GM20431 (cell line): ENCODE results near the gene ILF3.
"Not testable (repeated sequence)": the region's sequence is repeated elsewhere in the genome, so short reads cannot be mapped to it uniquely, and the experiment has no call there.

Experiments
- in situ Hi-C: fragments of 300-500 bp; cut with MseI, MboI; formaldehyde crosslinking; loops from one replicate; pipeline ENCODE4 v1.15.0; 2020; ENCODE audit warnings: low sequenced_read_pairs; ENCODE audit not compliant: unreplicated experiment

The ILF3 gene

DNA sequence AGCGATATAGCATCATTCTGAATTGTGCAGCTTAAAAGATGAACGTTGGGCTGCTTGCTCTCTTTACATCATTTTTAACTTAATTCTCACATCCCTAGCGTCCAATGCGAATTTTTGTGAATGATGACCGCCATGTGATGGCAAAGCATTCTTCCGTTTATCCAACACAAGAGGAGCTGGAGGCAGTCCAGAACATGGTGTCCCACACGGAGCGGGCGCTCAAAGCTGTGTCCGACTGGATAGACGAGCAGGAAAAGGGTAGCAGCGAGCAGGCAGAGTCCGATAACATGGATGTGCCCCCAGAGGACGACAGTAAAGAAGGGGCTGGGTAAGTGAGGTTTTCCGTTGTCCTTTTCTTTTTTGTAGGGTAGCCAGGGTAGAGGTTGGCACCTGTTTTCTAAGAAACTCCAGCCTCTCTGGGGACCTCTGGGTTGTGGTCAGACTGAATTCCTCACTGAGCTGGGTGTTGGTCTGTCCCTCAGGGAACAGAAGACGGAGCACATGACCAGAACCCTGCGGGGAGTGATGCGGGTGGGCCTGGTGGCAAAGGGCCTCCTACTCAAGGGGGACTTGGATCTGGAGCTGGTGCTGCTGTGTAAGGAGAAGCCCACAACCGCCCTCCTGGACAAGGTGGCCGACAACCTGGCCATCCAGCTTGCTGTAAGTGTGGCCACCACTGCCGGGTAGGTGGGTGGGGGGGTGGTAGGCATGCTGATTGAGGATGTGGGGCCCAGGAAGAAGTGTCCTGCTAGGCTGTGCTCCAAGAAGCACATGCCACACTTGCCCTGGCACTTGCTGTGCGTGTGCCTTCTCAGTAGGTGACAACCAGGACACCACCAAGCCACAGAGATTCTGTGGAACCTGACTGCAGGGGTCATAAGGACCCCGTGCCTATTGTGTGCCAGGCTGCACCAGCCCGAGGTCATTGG lies 17.0 kb downstream of the ILF3 start:
- in situ Hi-C loops: no loop called here

DNA sequence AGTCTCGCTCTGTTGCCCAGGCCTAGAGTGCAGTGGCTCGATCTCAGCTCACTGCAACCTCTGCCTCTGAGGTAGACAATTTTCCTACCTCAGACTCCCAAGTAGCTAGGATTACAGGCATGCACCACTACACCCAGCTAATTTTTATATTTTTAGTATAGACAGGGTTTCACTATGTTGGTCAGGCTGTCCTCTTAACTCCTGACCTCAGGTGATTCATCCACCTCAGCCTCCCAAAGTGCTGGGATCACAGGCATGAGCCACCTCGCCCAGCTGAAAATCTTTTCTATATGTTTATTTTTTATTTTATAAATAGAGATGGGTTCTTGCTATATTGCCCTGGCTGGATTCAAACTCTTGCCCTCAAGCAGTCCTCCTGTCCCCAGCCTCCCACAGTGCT lies 17.8 kb downstream of the ILF3 start:
- in situ Hi-C loops: not testable (repeated sequence)

DNA sequence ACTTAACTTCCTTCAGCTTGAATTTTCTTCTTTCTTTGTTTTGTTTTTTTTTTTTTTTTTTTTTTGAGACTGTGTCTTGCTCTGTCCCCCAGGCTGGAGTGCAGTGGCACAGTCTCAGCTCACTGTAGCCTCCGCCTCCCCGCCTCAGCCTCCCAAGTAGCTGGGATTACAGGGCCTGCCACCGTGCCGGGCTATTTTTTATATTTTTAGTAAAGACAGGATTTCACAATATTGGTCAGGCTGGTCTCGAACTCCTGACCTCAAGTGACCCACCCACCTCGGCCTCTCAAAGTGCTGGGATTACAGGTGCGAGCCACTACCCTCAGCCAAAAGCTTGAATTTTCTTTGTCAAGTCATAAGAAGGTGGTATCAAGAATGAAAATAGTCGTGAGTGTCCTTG lies 21.1 kb downstream of the ILF3 start:
- in situ Hi-C loops: not testable (repeated sequence)

DNA sequence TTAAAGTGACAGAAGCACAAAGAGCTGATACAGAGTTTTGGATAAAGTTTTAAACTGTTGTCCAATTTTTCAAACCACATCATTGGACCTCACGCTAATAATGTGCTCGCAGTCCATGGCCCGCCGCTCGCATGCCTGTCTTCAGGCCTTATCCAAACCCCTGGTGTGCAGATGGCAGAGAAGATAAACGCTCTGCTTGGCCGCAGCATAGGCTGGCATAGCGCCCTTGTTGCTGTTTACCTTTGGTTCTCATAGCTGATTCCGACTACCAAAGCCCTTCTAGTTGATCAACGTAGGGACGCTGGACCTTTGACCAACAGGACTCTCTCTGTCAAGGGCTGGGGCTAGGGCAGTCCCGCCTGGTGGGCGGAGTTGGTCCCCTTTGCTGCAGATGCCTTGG lies 23.6 kb downstream of the ILF3 start:
- in situ Hi-C loops: no loop called here

DNA sequence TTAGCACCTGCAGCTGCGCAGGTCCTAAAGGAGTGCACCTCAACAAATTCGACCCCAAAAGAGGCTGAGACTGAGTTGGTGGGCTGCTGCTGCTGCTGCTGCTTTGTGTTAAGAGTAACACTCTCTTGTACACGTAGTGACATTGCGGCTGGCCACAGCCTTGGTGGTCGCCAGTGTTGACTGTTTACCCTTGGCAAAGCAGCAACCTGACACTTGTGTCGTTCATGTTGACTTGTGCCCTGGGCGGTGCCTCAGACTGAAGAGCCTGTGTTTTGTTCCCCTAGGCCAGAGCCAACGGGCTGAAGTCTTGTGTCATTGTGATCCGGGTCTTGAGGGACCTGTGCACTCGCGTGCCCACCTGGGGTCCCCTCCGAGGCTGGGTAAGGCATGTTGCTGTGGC lies 24.7 kb downstream of the ILF3 start:
- in situ Hi-C loops: no loop called here

DNA sequence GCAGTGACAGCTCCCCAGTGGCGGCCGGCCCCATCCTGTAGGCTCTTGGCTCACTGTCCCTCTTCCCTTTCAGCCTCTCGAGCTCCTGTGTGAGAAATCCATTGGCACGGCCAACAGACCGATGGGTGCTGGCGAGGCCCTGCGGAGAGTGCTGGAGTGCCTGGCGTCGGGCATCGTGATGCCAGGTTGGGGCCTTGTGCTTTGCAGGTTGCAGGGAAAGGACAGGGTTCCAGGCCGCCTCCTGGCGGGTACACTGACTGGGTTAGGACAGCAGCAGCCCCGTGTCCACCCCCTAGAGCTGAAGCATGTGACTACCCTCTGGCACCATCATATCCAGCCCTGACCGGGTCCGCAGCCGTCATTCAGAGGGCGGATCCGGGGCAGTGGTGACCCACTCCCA lies 25.6 kb downstream of the ILF3 start:
- in situ Hi-C loops: no loop called here

DNA sequence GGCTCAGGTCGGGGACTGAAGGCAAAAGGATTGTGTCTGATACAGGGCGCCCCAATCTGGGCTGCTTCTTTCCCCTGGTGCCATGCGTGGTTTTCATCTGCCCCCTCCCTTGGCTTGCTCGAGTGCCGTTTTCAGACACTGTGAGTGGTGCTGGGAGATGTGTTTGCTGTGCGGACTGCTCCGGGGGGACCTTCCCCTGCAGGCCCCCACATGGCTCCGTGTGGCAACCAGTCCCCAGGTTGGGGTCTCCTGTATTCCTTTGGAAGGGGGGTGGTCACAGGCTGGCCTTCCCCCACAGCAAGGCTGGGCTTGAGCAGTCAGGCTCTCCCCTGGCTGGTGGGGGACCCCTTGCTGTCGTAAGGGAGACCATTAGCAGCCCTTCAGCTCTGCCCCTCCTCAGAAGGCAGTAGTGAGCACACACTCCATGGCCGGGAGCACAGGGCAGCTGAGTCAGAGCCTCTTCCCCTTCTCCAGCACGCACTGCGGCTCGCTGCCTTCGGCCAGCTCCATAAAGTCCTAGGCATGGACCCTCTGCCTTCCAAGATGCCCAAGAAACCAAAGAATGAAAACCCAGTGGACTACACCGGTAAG lies 26.5 kb downstream of the ILF3 start:
- in situ Hi-C loops: no loop called here

DNA sequence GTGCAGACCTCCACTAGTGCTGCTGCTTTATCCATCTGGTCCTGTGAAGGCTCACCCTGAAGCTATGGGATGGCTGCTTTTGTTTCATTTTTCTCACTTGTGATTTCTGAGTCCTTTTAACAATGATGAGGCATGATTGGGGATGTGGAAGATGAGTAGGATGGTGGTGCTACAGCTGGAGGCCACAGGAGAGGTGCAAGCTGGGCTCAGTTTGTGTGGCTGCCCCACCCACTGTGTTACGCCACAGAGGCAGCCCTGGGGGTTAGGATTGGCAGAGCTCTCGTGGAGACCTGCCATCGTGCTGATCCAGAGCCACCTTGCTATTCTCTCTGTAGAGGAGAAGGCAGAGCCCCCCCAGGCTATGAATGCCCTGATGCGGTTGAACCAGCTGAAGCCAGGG lies 27.5 kb downstream of the ILF3 start:
- in situ Hi-C loops: no loop called here

DNA sequence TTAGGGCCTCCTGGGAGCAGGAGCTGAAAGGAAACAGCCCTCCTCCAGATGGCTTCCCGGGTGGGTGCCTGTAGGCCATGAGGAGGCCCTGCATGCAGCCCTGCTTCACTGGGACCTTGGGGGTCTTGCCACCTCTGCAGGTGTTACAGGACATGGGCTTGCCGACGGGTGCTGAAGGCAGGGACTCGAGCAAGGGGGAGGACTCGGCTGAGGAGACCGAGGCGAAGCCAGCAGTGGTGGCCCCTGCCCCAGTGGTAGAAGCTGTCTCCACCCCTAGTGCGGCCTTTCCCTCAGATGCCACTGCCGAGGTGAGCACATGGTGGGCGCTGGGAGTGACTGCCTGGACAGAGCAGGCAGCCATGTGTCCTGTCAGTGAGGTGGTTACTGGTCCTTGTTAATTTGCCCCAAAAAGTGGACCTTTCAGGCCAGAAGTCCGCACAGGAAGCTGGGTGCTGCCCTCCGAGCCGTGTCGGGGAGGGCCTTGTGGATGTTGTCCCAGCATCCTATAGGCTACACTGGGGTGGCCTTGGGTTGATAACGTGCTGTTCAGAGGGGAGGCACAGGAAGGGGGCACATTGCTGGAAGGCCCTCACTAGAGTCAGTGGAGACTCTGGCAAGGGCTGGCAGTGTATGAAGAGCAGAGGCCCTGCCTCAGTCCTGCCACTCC lies 28.4 kb downstream of the ILF3 start:
- in situ Hi-C loops: no loop called here

DNA sequence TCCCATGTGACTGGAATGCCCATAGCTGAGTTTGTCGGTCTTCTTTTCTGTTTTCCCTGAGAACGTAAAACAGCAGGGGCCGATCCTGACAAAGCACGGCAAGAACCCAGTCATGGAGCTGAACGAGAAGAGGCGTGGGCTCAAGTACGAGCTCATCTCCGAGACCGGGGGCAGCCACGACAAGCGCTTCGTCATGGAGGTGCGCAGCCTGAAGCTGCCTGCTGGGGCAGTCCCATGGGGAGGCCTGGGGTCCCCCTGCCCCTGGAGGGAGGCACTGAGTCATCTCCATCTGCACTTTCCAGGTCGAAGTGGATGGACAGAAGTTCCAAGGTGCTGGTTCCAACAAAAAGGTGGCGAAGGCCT lies 28.9 kb downstream of the ILF3 start:
- in situ Hi-C loops: no loop called here

DNA sequence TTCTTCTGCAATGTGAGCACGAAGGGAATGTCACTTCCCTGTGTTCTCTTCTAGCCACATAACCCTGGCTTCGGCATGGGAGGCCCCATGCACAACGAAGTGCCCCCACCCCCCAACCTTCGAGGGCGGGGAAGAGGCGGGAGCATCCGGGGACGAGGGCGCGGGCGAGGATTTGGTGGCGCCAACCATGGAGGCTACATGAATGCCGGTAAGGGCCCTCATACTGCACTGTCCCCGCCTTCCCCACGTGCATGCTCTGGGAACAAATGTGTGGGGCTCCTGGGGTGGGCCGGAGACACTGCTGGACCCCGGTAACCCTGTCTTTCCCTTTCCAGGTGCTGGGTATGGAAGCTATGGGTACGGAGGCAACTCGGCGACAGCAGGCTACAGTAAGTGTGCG lies 29.4 kb downstream of the ILF3 start:
- in situ Hi-C loops: no loop called here

DNA sequence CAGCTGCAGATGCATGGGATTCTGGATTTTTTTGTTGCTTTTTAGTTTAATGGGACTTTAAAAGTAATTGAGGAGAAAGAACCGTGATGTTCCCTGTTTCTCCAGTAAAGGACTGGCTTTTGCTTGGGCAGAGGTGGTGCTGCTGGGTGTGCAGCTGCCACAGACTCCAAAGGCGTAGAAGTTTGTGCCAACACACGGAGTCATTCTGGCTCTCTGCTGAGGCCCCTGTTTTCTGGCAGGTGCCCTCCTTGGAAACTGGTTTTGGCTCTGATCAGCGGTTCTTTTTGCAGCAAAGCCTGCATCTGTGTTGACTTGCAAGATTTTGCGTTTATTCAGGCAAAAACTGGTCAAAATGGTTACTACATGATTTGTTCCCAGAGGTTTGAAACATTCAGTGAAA lies 31.1 kb downstream of the ILF3 start:
- in situ Hi-C loops: no loop called here

DNA sequence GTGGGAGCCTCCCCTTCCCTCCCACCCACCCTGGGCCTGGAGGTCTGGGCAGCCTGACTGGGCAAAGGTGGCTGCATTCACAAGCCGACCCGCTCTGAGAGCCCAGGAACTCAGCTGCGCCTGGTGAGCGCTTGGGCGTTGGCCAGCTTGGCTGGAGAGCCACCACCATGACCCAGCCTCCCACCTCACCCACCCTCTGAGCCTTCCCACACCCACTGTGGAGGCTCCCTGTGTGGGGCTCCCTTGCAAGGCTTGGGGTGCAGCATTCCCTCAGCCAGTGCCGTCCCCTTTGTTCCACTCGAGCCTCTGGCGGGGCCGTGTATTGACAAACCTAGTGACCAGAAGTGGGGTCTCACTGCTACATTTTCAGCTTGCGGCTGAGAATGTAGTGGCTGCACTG lies 32.0 kb downstream of the ILF3 start:
- in situ Hi-C loops: no loop called here

DNA sequence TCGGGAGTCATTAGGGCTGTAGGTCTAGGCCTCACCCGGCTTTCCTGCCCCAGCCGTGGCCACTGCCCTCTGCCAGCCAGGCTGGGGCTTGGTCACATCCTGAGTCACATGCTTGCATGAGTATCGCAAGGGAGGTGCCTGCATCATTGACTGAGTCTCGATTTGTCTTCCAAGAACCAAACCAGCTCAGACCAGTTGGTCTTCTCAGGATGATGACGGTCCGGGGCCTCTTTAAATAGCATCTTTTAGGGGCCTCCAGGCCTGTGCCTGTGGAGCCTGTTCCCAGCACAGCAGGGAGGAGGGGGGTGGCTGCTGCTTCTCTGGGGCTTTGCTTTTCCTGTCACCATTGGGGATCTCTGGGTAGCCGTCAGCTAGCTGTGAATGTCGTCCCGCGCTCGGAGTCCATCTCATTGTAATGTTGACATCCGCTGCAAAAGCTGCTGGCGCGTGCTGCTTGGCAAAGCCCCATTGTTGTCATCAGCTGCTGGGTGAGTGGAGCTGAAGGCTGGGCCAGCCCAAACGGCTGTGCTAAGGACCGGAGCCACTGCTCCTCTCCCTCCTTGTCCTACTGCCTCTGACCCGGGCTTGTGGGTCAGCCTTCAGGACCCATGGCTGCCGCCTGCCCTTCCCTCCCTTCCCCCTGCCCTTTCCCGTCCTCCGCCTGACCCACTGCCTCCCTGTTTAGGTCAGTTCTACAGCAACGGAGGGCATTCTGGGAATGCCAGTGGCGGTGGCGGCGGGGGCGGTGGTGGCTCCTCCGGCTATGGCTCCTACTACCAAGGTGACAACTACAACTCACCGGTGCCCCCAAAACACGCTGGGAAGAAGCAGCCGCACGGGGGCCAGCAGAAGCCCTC lies 32.7 kb downstream of the ILF3 start:
- in situ Hi-C loops: no loop called here

DNA sequence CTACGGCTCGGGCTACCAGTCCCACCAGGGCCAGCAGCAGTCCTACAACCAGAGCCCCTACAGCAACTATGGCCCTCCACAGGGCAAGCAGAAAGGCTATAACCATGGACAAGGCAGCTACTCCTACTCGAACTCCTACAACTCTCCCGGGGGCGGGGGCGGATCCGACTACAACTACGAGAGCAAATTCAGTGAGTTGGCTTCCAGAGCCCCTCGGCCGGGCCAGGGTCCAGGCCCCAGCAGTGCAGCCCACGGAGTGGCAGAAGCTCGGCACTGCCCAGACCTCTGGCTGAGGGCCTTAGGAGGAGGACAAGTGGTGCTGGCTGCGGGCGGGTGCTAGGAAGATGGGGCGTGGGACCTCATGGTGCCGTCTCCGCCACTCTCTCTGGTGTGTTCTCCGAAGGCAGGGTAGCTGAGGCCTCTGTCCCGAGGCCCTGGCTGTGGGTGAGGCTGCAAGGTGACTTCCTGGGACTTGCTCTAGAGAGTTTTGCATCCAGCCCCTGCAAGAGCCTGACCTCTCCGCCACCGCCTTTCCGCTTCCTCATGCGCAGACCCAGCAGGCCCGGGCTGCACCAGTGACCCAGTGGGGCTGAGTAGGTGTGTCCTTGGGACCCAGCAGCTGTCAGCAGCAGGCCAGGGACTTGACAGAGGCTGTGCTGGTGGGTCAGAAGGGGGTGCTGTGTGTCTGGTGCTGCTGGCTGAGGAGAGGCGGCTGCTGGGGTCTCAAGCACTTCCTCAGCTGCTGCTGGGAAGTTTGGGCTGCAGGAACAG lies 33.6 kb downstream of the ILF3 start:
- in situ Hi-C loops: no loop called here

DNA sequence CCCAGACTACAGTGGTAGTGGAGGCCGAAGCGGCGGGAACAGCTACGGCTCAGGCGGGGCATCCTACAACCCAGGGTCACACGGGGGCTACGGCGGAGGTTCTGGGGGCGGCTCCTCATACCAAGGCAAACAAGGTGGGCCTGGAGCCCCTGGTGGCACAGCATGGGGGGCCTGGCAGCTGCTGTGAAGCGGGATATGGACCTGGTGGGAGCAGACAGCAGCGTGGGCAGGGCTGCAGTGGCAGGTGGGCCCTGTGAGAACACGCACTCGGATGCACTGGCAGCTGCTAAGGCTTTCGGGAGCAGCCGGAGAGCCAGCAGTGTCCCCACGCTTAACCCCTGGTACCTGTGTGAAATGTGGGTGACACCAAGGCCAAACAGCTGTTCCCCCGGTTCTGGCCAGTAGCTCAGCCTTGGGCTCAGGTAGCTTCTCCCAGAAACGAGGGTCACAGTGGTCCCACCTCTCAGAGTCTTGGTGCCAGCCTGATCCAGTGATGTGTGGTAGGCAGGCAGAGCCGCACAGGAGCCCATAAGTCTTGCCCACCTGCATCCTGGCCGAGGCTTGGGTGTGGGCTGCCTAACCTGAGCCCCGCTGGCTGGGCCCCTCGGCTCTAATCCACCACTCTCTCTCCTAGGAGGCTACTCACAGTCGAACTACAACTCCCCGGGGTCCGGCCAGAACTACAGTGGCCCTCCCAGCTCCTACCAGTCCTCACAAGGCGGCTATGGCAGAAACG lies 34.6 kb downstream of the ILF3 start:
- in situ Hi-C loops: no loop called here

DNA sequence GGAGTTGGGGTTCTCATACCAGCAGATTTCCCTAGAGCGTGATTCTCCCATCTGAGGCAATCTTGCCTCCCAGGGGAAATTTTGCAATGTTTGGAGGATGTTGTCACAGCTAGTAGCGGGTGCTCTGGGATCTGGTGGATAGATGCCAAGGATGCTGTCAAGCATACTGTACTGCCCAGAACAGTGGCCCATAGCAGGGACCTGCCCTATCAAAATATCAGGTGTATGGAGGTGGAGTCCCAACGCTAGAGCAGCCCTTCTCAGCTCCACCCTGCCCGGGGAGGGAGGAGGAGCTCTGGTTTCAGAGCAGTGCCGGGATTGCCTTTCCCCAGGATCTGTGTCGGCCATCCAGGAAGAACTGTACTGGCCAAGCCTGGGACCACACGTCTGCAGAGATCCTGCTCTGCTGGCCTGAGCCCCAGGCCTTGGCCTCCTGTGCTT lies 36.2 kb downstream of the ILF3 start:
- in situ Hi-C loops: no loop called here

DNA sequence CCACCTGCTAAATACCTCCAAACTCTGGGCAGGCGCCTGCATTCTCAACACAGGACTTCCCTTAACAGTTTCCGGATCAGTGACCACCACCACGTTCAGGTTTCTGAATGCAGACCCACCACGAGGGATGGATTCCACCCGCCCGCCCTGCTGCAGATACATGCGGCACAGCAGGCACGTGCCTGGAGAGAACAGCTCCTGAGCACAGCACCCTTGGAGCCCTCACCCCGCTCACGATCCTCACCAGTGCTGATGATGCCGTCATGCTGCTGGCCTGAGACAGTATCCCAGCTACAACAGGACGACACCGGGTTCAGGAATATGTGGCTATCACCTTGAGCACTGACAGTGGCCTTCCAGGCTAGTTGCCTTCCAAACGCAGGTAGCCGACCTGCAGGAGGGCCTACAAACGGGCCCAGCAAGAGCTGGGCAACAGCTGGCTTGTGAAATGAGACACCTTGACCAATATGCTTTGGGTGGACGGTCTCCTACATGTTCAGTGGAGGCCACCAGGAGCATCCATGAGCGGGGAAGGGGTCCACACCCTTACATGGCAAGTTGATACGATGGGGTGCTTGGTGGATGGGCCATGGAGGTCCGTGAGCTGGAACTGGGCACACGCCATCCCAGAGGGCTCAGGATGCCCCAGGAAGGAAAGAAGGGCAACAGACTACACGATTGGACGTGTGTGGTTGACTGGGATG lies 37.2 kb downstream of the ILF3 start:
- in situ Hi-C loops: no loop called here
